Activated B cell treated with CpG ODN at 0.5 μM for 24 hours (primary cell): ENCODE measurements around the gene EML5. TPM values are rescaled to one million over a fixed set of nuclear protein-coding genes. Genes with fewer than 3 reads are reported as not detected.

Experiments
- ATAC-seq: fragments of 200-7000 bp; cut with Tn5 transposase; one replicate; pipeline ENCODE4 v1.10.0; 2021; ENCODE audit warnings: low read depth, mild to moderate bottlenecking, moderate library complexity
- CTCF ChIA-PET: fragments of 350-600 bp; sonication (Branson Sonifier 250); formaldehyde crosslinking; loops from one replicate; lab custom pipeline; 2021; ENCODE audit warnings: antibody characterized with exemption; lab: Charles Lee
- POLR2A ChIA-PET: fragments of 350-600 bp; sonication (Branson Sonifier 250); formaldehyde crosslinking; loops from one replicate; lab custom pipeline; 2021; ENCODE audit warnings: antibody characterized with exemption; lab: Charles Lee
- DNase-seq: peaks from one replicate; pipeline ENCODE4 v3.0.0; 2022
- H3K27ac Mint-ChIP-seq: one replicate; pipeline ENCODE4 v1.8.0; 2020; ENCODE audit warnings: mixed read lengths
- H3K27me3 Mint-ChIP-seq: one replicate; pipeline ENCODE4 v1.8.0; 2021; ENCODE audit warnings: mixed read lengths
- H3K36me3 Mint-ChIP-seq: one replicate; pipeline ENCODE4 v1.8.0; 2021; ENCODE audit warnings: low read depth, mixed read lengths
- H3K4me1 Mint-ChIP-seq: one replicate; pipeline ENCODE4 v1.8.0; 2021; ENCODE audit warnings: mixed read lengths
- H3K4me3 Mint-ChIP-seq: one replicate; pipeline ENCODE4 v1.8.0; 2020; ENCODE audit warnings: mild to moderate bottlenecking, mixed read lengths
- H3K9me3 Mint-ChIP-seq: one replicate; pipeline ENCODE4 v1.8.0; 2020; ENCODE audit warnings: mixed read lengths
- CTCF ChIP-seq: fragments of 200-600 bp; IDR thresholded peaks from one replicate; pipeline ENCODE4 v1.8.0; 2022; ENCODE audit warnings: antibody characterized with exemption, mild to moderate bottlenecking
- intact Hi-C: fragments of 100-400 bp; cut with micrococcal nuclease; formaldehyde crosslinking; loops from one replicate; pipeline ENCODE4 v1.15.1; 2024
- total RNA-seq: library from RNA; stranded (reverse); gene quantifications from 2 replicates; pipeline ENCODE4 v1.2.3, GENCODE V29; 2022

The EML5 gene
- total RNA-seq, 1 donor from 2014 or later, result 5.0 TPM

GRCh38 chr14:88837495-88837894, 44.7 kb upstream of the EML5 start:
- no peaks in the 10 kb centered on the region for H3K4me1 Mint-ChIP-seq
- CTCF ChIA-PET, result no interaction called here

DNA sequence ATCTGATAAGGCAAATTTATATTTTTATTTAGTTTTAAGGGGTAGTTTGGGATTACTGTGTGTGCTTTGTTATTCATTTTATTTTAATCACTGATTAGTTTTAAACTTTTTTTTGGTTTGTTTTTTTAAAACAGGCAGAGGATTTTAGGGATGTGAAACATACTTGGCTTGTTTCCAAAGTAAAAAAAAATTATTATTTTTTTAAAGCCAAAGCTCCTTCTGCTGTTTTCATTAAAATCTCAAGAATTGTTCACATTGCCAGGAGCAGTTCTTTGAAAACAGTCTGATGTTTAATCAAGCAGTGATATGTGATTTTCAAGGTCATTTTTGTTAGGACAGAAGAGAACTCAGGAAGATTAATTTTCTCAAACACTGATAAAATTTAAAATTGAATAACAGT, 42.9 kb upstream of the EML5 start:
- Mint-ChIP-seq H3K9me3 (no peaks in the 10 kb centered on the region), H3K4me1 (no peaks in the 10 kb centered on the region), H3K27ac (no peak overlapping the region), H3K4me3 (no peak overlapping the region), H3K36me3 (no peaks in the 10 kb centered on the region), H3K27me3 (peaks cover 2% of the 10 kb centered on the region)
- DNase-seq (no peak), ATAC-seq (no peak)
- CTCF ChIA-PET, result no interaction called here
- intact Hi-C loops, result no loop called here
- no peak for TF ChIP-seq CTCF
- POLR2A ChIA-PET, result no interaction called here

More at GRCh38 chr14:88837495-88837894, 44.7 kb upstream of the EML5 start:
- DNase-seq (no peak), ATAC-seq (no peak)
- no peak overlapping the region for H3K27ac Mint-ChIP-seq
- H3K36me3 Mint-ChIP-seq, result peaks cover 6% of the 10 kb centered on the region
- H3K9me3 Mint-ChIP-seq, result no peaks in the 10 kb centered on the region
- H3K4me3 Mint-ChIP-seq, result no peak overlapping the region
- peaks cover 2% of the 10 kb centered on the region for H3K27me3 Mint-ChIP-seq
- intact Hi-C loops, result no loop called here
- no peak for TF ChIP-seq CTCF
- POLR2A ChIA-PET, result no interaction called here

DNA sequence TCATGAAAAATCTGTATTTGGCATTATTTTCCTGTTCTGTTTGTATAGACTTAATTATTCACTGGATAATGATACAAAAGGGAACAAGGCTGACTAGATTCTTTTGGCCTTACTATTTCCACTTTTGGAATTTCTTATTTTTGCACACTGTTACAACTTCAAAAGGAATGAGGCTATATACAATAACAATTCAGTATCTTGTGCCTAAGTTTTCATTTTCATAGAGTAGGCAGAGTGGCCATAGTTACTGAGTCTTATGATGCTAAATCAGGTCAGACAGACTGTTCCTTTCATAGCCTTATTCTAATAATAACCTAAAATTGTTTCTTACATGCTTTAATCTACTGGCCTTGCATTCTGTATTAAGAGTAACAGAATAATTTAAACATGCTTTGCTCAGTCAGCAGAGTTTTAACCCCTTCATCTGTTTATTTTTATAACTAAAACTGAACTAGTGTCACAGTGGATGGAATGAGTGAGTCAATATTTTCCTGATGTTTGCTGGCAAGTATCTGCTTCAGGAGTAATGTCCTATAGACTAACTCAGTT, 42.2 kb upstream of the EML5 start:
- no peak overlapping the region for H3K4me3 Mint-ChIP-seq
- no peak for DNase-seq

DNA sequence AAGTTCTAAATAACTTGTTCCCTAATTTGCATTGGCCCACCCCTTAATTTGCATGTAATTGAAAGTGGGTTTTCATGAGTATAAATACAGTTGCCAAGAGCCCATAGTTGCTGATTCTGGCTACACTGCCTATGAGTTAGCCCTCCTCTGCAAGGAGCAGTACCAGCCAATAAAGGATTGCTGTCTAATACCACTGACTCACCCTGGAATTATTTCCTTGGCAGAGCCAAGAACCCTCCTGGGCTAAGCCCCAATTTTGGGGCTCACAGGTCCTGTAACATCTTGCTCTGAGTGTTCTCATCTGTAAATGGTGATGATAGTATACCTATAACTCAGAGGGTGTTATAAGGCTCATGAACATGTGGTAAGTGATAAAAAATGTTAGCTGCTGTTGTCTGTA, 38.5 kb upstream of the EML5 start:
- Mint-ChIP-seq H3K4me3 (no peak overlapping the region), H3K9me3 (no peaks in the 10 kb centered on the region), H3K36me3 (no peaks in the 10 kb centered on the region), H3K27me3 (no peaks in the 10 kb centered on the region), H3K4me1 (peaks cover 6% of the 10 kb centered on the region), H3K27ac (no peak overlapping the region)
- intact Hi-C loops, result no loop called here
- CTCF ChIA-PET, result no interaction called here
- POLR2A ChIA-PET, result no interaction called here
- TF ChIP-seq CTCF, result no peak
- ATAC-seq (no peak), DNase-seq (no peak)

More for the DNA sequence above, 42.2 kb upstream of the EML5 start:
- H3K27ac Mint-ChIP-seq, result no peak overlapping the region
- peaks cover 2% of the 10 kb centered on the region for H3K27me3 Mint-ChIP-seq
- ChIA-PET POLR2A (no interaction called here), CTCF (no interaction called here)
- intact Hi-C loops, result no loop called here
- no peaks in the 10 kb centered on the region for H3K9me3 Mint-ChIP-seq
- H3K4me1 Mint-ChIP-seq, result no peaks in the 10 kb centered on the region
- H3K36me3 Mint-ChIP-seq, result no peaks in the 10 kb centered on the region
- no peak for ATAC-seq
- no peak for TF ChIP-seq CTCF

DNA sequence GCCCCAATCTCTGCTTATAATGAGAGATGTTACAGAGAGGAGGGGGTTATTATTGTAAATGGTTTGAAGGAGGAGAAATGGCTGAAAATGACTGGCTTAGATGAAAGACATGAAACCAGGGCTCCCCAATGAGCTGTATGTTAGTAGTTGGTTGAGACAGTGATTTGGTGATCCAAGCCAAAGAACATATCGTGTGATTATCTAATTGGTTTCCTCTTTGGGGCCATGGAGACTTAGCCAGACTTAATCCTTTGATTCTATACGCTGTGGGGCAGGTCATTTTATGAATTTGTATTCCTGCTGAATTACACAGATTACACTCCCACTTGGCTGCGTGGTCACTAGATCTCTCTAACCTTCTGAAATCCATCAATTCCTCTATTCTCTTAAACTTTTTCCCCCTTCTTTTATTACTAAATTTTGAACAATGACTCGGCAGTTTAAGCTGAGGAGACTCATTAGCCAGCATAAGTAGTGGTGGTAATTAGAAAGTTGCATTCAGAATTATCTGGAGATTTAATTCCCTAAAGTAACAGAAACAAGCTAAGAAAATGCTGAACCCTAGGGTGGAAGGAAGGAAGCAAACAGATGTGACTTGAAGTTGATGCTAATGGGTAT, 37.0 kb upstream of the EML5 start:
- TF ChIP-seq CTCF, result no peak
- no peaks in the 10 kb centered on the region for H3K27me3 Mint-ChIP-seq
- no peaks in the 10 kb centered on the region for H3K36me3 Mint-ChIP-seq
- no peak overlapping the region for H3K27ac Mint-ChIP-seq
- no peak overlapping the region for H3K4me3 Mint-ChIP-seq
- no peaks in the 10 kb centered on the region for H3K9me3 Mint-ChIP-seq
- ChIA-PET POLR2A (no interaction called here), CTCF (no interaction called here)
- no peak for ATAC-seq
- intact Hi-C loops, result loop anchor here (10.0 kb wide), 2 partner anchors 475 to 1425 kb away; partner anchors contain the start of gene PSMC1
- peaks cover 11% of the 10 kb centered on the region for H3K4me1 Mint-ChIP-seq
- no peak for DNase-seq
